Karpas-422 (cell line): Measurements from ENCODE around the gene AOC1. TPM values are rescaled to one million over a fixed set of nuclear protein-coding genes. Genes with fewer than 3 reads are reported as not detected.

Source experiments
- DNase-seq: peaks from one replicate; pipeline ENCODE4 v3.0.0-alpha.2; 2015
- H2AFZ ChIP-seq: fragments of 200-600 bp; sonication (generic); 2 replicates; pipeline ENCODE4 v1.6.1; 2014; ENCODE audit warnings: antibody characterized with exemption, low read length, mixed read lengths
- H3K27ac ChIP-seq: fragments of 200-600 bp; sonication (generic); 2 replicates; pipeline ENCODE4 v1.5.1; 2014; ENCODE audit warnings: mild to moderate bottlenecking, low read length, moderate library complexity
- H3K27me3 ChIP-seq: fragments of 200-600 bp; sonication (generic); 2 replicates; pipeline ENCODE4 v1.6.1; 2014; ENCODE audit warnings: low read length, mixed read lengths
- H3K36me3 ChIP-seq: fragments of 200-600 bp; sonication (generic); 2 replicates; pipeline ENCODE4 v1.6.1; 2014; ENCODE audit warnings: low read length, mixed read lengths; ENCODE audit not compliant: insufficient read depth
- H3K4me1 ChIP-seq: fragments of 200-600 bp; sonication (generic); 2 replicates; pipeline ENCODE4 v1.6.1; 2014; ENCODE audit warnings: mild to moderate bottlenecking, low read length, mixed read lengths
- H3K4me2 ChIP-seq: fragments of 200-600 bp; sonication (generic); 2 replicates; pipeline ENCODE4 v1.6.1; 2014; ENCODE audit warnings: low read length, low read depth, mild to moderate bottlenecking; ENCODE audit not compliant: poor library complexity, severe bottlenecking
- H3K4me3 ChIP-seq: fragments of 200-600 bp; sonication (generic); 2 replicates; pipeline ENCODE4 v1.5.1; 2014; ENCODE audit warnings: mild to moderate bottlenecking, antibody characterized with exemption, low read length, mixed read lengths
- H3K79me2 ChIP-seq: fragments of 200-600 bp; sonication (generic); 2 replicates; pipeline ENCODE4 v1.6.1; 2014; ENCODE audit warnings: mild to moderate bottlenecking, low read length, mixed read lengths
- H3K9ac ChIP-seq: fragments of 200-600 bp; sonication (generic); 2 replicates; pipeline ENCODE4 v1.6.0; 2014; ENCODE audit warnings: low read length
- H3K9me2 ChIP-seq: fragments of 200-600 bp; sonication (generic), shearing (Covaris generic); replicated peaks from 2 replicates; pipeline ENCODE4 v1.6.0; 2014; ENCODE audit warnings: mild to moderate bottlenecking, low read length, moderate library complexity; ENCODE audit not compliant: insufficient read depth
- H3K9me3 ChIP-seq: fragments of 300-700, 200-600 bp; sonication (generic); 2 replicates; pipeline ENCODE4 v1.6.1; 2014; ENCODE audit warnings: low read length, mixed read lengths
- H4K20me1 ChIP-seq: fragments of 200-600 bp; sonication (generic); 2 replicates; pipeline ENCODE4 v1.6.1; 2014; ENCODE audit warnings: mild to moderate bottlenecking, antibody characterized with exemption, low read length, low read depth; ENCODE audit not compliant: insufficient read depth
- total RNA-seq: library from RNA; depleted of rRNA; stranded (reverse); fragments of >200 nt; shearing (Covaris generic); gene quantifications from 2 replicates; pipeline ENCODE4 v1.2.3, GENCODE V29; 2014; ENCODE audit warnings: low replicate concordance

The AOC1 gene
- total RNA-seq, 1 experiment from 2014 or later: not detected

DNA sequence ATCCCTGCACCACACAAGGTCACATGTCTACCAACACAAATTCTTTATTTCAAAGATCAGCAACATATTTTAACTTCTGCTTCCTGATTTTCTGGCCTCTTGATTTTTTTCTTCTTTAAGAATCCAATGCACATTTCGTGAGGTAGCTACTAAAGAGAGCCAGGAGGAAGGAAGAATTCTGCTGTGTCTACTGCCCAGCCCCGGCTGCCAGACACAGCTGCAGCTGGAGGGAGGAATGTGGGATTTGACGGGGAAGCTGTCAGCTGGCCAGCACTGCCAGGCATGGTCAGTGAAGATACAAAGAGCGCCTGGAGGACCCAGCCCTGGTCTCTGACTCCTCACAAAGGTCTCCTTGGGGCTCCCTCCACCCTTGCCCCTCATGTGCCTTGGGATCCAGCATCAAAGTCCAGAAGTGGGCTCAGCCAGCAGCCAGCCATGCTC lies 6.9 kb upstream of the AOC1 start:
- Histone ChIP-seq H4K20me1 (no peaks in the 10 kb centered on the region), H3K4me3 (no peak overlapping the region), H3K27me3 (no peaks in the 10 kb centered on the region), H3K79me2 (no peaks in the 10 kb centered on the region), H3K36me3 (no peaks in the 10 kb centered on the region), H2AFZ (no peak overlapping the region), H3K9me3 (no peaks in the 10 kb centered on the region), H3K27ac (no peak overlapping the region), H3K4me1 (no peaks in the 10 kb centered on the region), H3K9me2 (no peaks in the 10 kb centered on the region), H3K4me2 (no peak overlapping the region), H3K9ac (no peak overlapping the region)
- no peak for DNase-seq

DNA sequence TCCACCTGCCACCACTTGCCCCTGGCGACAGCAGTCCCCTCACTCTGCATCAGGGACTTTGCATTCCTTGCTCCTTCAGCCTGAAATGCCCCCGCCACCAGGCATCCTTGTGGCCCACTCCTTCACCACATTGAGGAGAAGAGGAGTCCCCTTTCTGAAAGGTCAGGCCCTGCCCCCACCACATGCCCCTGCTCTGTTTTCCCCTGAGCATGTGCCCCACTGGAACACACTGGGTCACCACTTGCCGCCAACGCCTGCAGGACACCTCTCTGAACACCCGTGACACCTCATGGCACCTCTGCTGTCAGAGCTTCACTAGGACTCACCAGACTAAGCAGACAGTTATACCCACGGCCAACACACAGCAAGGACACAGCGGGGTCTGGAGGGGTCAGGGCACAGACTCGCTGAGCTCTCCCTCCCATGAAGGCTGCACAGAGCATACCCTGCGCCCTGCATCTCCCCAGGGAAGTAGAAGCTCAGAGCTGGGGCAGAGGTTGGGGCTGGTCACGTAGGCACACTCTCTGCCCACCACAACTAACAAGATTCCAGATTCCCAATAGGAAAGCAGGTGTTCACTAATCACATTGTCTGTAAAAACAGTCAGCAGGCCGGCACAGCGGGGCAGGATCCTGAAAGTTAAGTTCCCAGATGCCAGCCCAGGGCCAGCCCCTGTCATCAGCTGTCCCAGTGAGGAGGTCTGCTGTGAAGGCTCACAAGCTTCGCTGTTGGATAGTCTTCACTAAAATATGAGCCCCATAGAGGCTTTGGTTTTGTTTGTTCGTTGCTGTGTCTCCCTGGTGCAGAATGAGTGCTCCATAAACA lies 5.8 kb upstream of the AOC1 start:
- Histone ChIP-seq H3K4me2 (no peak overlapping the region), H2AFZ (no peak overlapping the region), H3K4me1 (no peaks in the 10 kb centered on the region), H3K36me3 (no peaks in the 10 kb centered on the region), H3K79me2 (no peaks in the 10 kb centered on the region), H3K9me2 (no peaks in the 10 kb centered on the region), H3K9me3 (no peaks in the 10 kb centered on the region), H3K9ac (no peak overlapping the region), H3K4me3 (no peak overlapping the region), H4K20me1 (no peaks in the 10 kb centered on the region), H3K27me3 (no peaks in the 10 kb centered on the region), H3K27ac (no peak overlapping the region)
- DNase-seq: no peak

DNA sequence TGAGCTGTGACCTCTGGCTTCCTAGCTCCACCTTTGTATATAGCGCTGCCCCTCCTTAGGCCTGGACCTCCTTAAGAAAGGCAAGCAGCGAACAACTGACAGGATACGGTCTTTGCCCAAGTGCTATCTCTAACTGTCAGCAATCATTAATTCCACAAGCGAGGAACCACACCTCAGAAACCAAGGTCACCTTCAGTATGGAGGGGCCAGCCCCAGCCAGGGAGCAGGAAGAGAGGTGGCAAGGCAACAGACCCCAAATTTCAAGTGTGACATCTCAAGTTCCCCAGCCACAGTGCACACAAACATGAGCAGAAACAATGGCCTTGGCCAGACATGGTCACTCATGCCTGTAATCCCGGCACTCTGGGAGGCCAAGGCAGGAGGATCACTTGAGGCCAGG lies 4.8 kb upstream of the AOC1 start:
- no peak overlapping the region for H2AFZ ChIP-seq
- H3K4me3 ChIP-seq: no peak overlapping the region
- H3K4me2 ChIP-seq: no peak overlapping the region
- no peaks in the 10 kb centered on the region for H4K20me1 ChIP-seq
- H3K27ac ChIP-seq: no peak overlapping the region
- H3K79me2 ChIP-seq: no peaks in the 10 kb centered on the region
- no peak for DNase-seq
- no peaks in the 10 kb centered on the region for H3K9me3 ChIP-seq
- H3K9me2 ChIP-seq: no peaks in the 10 kb centered on the region
- H3K9ac ChIP-seq: no peak overlapping the region
- H3K27me3 ChIP-seq: no peaks in the 10 kb centered on the region
- H3K36me3 ChIP-seq: no peaks in the 10 kb centered on the region
- H3K4me1 ChIP-seq: no peaks in the 10 kb centered on the region

DNA sequence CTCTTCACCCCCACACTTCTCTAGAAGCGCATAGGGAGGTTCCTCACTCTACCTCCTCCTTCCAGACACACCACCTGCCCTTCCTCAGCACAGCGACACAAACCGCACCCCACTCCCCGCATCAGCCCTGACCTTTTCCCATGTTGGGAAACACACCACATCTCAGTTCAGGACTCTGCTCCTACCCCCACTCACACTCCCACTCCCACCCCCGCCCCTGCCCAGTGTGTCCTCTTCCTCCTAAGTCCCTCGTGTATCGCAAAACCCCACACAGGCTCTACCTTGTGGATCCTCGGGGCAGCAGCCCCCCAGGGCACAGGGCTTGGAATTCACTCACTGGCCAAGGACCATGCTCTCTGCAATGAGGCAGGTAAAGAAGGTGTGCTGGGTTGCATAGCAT lies 4.2 kb upstream of the AOC1 start:
- no peak for DNase-seq
- Histone ChIP-seq H3K9me3 (no peaks in the 10 kb centered on the region), H3K36me3 (no peaks in the 10 kb centered on the region), H3K79me2 (no peaks in the 10 kb centered on the region), H3K27ac (no peak overlapping the region), H3K4me1 (no peaks in the 10 kb centered on the region), H3K4me2 (no peak overlapping the region), H4K20me1 (no peaks in the 10 kb centered on the region), H3K27me3 (no peaks in the 10 kb centered on the region), H3K9me2 (no peaks in the 10 kb centered on the region), H3K4me3 (no peak overlapping the region), H2AFZ (no peak overlapping the region), H3K9ac (no peak overlapping the region)

DNA sequence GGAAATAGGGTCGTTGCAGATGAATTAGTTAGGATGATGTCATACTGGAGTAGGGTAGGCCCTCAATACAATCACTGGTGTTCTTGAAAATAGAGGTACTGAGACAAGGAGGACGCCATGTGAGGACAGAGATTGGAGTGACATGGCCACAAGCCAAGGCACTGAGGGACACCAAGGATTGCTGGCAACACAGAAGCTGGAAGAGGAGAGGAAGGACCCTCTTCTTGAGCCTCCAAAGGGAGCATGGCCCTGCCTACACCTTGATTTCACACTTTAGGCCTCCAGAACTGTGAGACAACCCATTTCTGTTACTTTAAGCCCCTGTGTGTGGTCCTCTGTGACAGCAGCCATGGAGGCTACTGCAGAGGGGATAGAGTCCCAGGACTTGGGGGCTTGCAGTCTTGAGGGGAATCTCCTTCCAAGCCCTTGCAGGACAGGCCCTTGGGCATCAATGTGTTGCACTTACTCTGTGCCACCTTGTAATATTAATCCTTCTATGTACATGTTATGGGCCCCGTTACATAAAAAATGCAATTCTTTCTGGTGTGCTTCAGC lies 3.7 kb upstream of the AOC1 start:
- Histone ChIP-seq H3K4me3 (no peak overlapping the region), H3K79me2 (no peaks in the 10 kb centered on the region), H2AFZ (no peak overlapping the region), H3K27ac (no peak overlapping the region), H3K4me1 (no peaks in the 10 kb centered on the region), H4K20me1 (no peaks in the 10 kb centered on the region), H3K9me3 (no peaks in the 10 kb centered on the region), H3K4me2 (no peak overlapping the region), H3K9ac (no peak overlapping the region), H3K27me3 (no peaks in the 10 kb centered on the region), H3K9me2 (no peaks in the 10 kb centered on the region), H3K36me3 (no peaks in the 10 kb centered on the region)
- no peak for DNase-seq

DNA sequence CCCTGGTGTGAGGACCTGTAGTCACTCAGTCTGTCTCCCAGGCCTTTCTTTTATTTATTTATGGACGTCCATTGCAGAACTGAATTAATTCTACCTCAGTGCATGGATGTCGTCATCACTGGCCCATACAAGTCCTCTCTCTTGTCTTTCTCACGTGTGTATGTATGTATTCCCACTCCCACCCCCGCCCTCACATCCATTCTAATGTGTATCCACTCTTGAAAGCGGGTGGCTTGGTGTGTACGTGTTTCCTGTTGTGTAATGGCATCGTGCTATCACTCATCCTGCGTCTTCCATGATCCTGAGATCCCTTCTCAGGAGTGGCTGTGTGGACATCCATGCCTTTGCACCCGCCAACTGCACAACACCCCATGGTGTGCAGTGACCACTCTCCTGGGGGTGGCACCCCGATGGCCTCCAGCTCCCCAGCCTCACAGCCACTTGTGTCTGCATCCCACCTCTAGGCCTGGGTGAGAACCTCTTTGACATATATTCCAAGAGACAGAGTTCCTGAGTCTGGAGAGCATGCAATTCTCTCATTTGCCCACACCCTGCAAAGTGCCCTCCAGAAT lies 3.0 kb upstream of the AOC1 start:
- H2AFZ ChIP-seq: no peak overlapping the region
- no peaks in the 10 kb centered on the region for H3K36me3 ChIP-seq
- no peaks in the 10 kb centered on the region for H3K4me1 ChIP-seq
- H3K79me2 ChIP-seq: no peaks in the 10 kb centered on the region
- no peaks in the 10 kb centered on the region for H3K9me2 ChIP-seq
- no peak overlapping the region for H3K27ac ChIP-seq
- no peak overlapping the region for H3K4me3 ChIP-seq
- no peaks in the 10 kb centered on the region for H4K20me1 ChIP-seq
- DNase-seq: no peak
- H3K9me3 ChIP-seq: no peaks in the 10 kb centered on the region
- no peak overlapping the region for H3K9ac ChIP-seq
- no peaks in the 10 kb centered on the region for H3K27me3 ChIP-seq
- no peak overlapping the region for H3K4me2 ChIP-seq

DNA sequence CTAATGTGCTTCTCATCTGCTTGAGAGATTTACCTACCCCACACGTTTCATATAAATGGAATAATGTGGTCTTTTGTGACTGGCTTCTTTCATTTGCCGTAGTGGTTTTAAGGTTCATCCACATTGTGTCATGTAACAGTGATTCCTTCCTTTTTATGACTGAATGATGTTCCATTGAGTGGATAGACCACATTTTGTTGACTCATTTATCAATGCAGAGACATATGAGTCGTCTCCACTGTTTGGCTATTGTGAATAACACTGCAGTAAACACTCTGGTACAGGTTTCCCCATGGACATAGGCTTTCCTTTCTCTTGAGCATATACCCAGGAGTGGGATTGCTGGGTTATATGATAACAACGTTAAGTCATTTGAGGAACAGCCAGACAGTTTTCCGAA lies 2.0 kb upstream of the AOC1 start:
- no peak overlapping the region for H2AFZ ChIP-seq
- H4K20me1 ChIP-seq: no peaks in the 10 kb centered on the region
- H3K4me3 ChIP-seq: no peak overlapping the region
- H3K36me3 ChIP-seq: no peaks in the 10 kb centered on the region
- H3K9me3 ChIP-seq: no peaks in the 10 kb centered on the region
- no peaks in the 10 kb centered on the region for H3K79me2 ChIP-seq
- no peak overlapping the region for H3K27ac ChIP-seq
- H3K27me3 ChIP-seq: no peaks in the 10 kb centered on the region
- no peaks in the 10 kb centered on the region for H3K4me1 ChIP-seq
- no peaks in the 10 kb centered on the region for H3K9me2 ChIP-seq
- no peak overlapping the region for H3K9ac ChIP-seq
- DNase-seq: no peak
- no peak overlapping the region for H3K4me2 ChIP-seq

DNA sequence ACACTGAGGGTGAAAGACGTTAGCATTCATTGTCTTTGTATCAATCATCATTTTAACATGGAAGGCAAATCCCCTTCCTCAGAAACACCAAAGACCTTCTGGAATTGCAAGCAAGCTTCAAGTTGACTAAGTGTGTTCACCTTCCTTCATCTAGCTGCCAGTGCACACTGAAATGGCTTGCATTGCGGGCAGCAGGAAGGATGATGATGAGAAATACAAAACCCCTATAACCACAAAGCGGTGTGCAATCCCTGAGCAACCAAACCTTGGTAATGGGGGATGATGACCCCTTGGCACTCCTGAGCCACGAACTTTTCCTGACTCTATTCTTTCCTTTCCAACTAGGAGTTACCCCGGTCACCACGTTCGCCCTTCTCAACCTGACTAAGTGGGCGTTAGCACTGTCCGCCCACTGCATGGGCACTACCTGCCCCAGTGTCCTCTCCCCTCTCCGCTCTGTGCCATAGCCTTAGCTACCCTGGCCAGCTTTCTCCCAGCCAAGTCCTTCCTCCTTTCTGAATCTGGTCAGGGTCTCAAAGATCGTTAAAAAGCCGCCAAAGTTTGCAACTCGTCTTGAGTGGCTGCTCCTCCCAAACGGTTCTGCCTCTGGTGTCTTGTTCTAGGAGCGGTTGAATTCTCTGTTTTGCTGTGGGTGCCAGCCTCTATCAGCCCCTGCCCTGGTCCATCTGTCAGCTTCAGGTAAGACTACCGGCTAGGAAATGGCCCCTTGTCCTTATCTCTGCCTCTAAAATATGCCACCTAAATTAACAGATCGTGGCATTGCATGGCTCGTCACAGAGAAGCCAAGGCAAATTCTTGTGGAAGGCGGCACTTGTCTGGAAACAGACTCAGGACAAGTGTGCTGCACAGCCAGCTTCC lies 586 bp upstream of the AOC1 start:
- Histone ChIP-seq H3K27ac (no peak overlapping the region), H3K9me3 (no peaks in the 10 kb centered on the region), H2AFZ (no peak overlapping the region; the same call in 1 of the 2 replicates), H3K79me2 (no peaks in the 10 kb centered on the region), H3K4me2 (no peak overlapping the region), H3K36me3 (no peaks in the 10 kb centered on the region), H4K20me1 (no peaks in the 10 kb centered on the region), H3K4me3 (no peak overlapping the region), H3K9me2 (no peaks in the 10 kb centered on the region), H3K27me3 (no peaks in the 10 kb centered on the region), H3K4me1 (no peaks in the 10 kb centered on the region), H3K9ac (no peak overlapping the region)
- DNase-seq: no peak
